ENCODE measurements around the gene TBC1D22A. TPM values are rescaled to one million over a fixed set of nuclear protein-coding genes. Genes with fewer than 3 reads are reported as not detected.

TBC1D22A gene
- total RNA-seq, 1 experiment from 2014 or later = 12.2 TPM

DNA sequence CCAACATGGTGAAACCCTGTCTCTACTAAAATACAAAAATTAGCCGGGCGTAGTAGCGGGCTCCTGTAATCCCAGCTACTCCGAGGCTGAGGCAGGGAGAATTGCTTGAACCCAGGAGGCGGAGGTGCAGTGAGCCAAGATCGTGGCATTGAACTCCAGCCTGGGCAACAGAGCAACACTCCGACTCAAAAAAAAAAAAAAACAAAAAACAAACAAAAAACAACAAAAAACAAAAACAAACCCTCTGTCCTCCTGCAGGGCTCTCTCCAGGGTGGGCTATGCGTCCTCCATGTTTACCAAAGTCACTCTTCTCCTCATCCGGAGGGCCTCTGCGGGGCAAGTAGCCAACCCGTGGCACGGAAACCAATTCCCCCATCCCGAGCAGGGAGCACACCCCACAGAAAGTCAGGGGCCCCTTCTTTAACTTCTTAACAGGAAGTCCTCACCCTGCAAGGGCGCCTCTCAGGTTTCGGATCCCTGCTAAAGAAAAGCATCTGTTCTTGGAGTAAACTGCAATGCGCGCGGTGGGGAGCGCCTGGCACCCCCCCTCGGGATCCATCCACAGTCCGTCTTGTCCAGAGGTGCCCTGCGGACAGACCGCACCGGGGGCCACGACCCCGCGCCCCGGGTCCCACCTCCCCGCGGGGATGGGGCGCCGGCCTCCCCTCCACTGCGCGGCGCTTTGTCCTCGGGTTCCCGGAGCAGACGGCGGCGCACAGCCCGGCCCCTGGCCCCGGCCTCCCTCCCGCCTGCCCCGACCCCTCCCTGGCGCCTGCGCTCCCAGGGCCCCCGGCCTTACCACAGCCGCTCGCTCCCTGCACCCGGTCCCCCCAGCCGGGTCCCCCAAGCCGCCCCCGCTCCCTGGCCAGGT is 25.1 kb upstream of the TBC1D22A start:
- DNase-seq (ENCODE audit: low read depth) = no peak

GRCh38 chr22:46737976-46738646 is 24.3 kb upstream of the TBC1D22A start, which contains the start of gene CERK:
TSS of gene CERK (minus strand) at chr22:46738252. CDS start at chr22:46738148, 104 bp downstream.
- no peak for DNase-seq (ENCODE audit: low read depth)

- DNase-seq (ENCODE audit: low read depth) = no peak
These were observed 23.8 kb upstream of the TBC1D22A start for GRCh38 chr22:46738647-46739093.

- DNase-seq (ENCODE audit: low read depth) = no peak
These were observed 23.2 kb upstream of the TBC1D22A start for GRCh38 chr22:46739094-46739870.

DNA sequence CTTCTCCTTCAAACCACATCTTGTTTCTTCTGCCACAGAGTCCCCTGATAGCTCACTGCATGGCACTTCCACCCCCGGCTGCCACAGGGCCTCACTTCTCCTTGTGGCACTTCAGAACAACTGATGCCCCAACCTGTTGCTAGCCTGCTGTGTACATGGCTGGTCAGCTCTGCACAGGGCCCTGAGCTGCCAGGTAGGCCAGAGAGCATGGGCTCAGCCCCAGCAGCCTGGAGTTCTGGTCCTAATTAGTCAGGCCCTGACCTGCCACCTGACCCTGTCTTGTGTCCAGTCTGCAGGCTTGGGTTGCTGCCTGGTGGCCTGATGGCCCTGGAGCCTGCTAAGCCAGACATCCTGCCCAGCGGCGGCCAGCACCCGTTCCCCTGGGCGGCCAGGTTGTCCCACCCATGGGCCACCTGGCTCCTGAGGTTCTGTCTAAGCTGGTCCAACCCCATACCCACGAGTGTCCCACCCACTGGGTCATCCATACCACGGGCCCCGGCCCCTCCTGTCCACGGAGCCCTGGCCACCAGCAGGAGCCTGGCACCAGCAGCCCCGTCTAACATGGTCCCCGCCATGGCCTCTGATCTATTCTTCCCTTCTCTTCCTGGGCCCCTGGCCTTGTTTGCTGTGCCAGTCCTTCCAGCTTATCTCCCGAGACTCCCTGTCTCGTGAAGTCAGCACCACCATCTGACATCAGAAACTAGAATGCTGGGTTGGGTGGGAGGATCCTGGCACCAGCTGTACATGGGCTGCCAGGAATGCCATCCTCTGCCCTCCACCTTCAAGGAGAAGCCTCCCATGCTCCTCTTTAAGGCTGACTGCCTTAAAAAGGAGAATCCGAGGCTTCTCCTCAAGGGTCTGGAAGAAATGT is 21.3 kb upstream of the TBC1D22A start:
- no peak for DNase-seq (ENCODE audit: low read depth)

GRCh38 chr22:46741974-46742519 is 20.4 kb upstream of the TBC1D22A start:
- DNase-seq (ENCODE audit: low read depth) = no peak

- DNase-seq (ENCODE audit: low read depth) = no peak
These were observed 19.8 kb upstream of the TBC1D22A start for GRCh38 chr22:46742576-46743221.

GRCh38 chr22:46744581-46744980 is 17.9 kb upstream of the TBC1D22A start:
- no peak for DNase-seq (ENCODE audit: low read depth)

DNA sequence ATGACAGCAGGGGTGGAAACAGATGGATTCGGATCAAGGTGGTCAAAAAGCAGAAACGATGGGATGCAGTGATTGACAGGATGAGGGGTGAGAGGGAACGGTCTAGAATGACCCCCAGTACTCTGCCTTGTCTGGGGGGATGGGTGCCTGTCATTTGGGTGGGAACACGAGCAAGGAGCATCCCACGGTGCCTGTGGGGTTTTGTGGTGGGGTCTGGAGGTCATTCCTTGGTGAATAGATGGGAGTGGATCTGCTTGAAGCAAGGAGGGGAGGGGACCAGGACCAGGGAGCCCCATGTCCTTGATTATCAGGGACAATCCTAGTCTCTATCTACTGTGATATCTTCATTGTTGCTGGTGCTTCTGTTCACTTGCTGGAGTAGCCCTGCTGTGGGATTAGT is 16.3 kb upstream of the TBC1D22A start:
- DNase-seq (ENCODE audit: low read depth) = no peak

DNA sequence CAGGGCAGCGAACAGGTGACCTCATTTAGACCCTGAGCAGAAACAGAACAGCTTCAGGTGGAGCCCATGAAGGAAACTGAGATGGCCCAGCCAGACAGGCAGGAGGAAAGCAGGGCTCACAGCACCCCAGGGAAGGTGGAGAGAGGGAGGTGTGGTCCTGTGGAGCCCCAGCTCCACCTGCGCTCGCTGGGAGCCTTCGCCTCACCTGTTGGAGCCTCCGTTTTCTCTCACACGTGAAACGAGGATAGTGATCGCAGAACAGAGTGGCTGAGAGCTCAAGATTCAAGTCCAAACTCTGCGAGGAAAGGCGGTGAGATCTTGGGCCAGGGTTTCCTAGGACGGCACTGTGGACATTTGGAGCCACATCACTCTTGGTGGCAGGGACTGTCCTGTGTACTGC is 15.8 kb upstream of the TBC1D22A start:
- no peak for DNase-seq (ENCODE audit: low read depth)

GRCh38 chr22:46747646-46748045 is 14.8 kb upstream of the TBC1D22A start:
- DNase-seq (ENCODE audit: low read depth) = no peak

GRCh38 chr22:46748206-46748907 is 14.1 kb upstream of the TBC1D22A start:
- DNase-seq (ENCODE audit: low read depth) = no peak

DNA sequence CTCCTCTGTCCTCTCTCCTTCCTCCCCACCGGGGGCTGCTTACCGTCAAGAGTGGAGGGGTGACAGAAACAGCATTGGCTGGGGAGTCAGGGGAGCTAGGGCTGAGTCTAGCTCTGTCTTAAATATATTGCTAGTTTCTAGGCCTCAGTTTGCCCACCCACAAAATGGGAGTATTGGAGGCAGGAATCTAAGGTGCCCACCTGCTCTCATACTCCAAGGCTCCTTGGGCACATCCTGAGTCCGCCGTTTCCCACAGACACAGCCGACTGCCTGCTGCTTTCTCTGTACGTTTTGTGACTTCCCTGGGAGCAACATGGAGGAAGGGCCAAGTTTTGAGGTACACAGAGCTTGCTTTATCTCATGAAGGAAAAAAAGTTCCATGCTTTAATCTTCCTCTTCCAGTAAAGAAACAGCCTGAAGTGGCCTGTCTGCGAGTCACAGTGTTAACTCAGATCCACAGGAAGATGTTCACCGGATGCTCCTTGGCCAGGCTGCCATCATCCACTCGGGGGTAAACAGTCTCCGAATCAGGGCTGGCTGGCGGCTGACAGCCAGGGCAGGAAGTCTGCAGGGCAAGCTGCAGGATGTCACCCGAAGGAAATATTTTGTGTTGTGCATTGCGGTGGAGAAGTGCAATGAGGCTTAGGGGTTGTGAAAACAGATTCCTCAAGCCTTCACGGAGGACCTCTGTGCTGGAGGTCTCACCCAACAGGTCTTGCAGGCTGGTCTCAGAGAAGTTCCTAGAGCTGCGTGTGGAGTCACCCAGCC is 13.4 kb upstream of the TBC1D22A start:
- peak; percentile 44 for DNase-seq (ENCODE audit: low read depth)

GRCh38 chr22:46749682-46750529 is 12.5 kb upstream of the TBC1D22A start:
- no peak for DNase-seq (ENCODE audit: low read depth)

GRCh38 chr22:46750530-46750800 is 12.0 kb upstream of the TBC1D22A start:
- DNase-seq (ENCODE audit: low read depth) = no peak

DNA sequence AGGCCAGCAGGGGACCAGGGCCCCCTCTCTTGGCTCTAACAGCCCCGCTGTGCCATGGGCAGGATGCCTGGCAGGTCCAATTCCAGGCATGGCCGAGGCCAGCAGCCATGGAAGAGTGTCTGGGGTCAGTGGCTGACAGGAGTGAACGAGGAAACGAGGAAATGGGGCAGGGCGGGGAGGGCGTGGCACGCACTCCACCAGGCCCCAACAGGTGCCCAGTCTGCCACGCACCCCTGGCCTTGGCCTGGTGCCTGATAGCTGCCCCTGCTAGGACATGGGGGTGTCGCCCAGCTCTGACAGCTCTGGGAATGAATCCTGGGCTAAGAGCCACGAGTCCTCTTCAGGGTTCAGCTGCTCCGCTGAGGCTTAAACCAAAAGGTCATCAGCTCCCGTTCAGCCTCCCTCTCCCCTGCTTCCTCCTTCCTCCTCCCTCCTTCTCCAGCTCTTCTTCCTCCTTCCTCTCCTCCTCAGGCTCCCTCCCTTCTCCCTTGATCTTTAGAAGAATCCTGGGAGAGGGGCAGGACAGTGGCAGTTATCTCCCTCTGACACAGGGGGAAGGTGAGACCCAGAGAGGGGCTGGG is 11.5 kb upstream of the TBC1D22A start:
- DNase-seq (ENCODE audit: low read depth) = no peak

GRCh38 chr22:46752286-46752987 is 10.0 kb upstream of the TBC1D22A start:
- no peak for DNase-seq (ENCODE audit: low read depth)
